Femur (tissue), 1 donor: ENCODE data around the gene LRRC37A.
"Not testable (repeated sequence)": the region's sequence is repeated elsewhere in the genome, so short reads cannot be mapped to it uniquely, and the experiment has no call there.

Experiments used
- DNase-seq: peaks from one replicate; pipeline ENCODE4 v3.0.0-alpha.2; 2017

Gene LRRC37A

GRCh38 chr17:46290906-46291546 is 3.9 kb upstream of the LRRC37A start:
- not testable (repeated sequence) for DNase-seq

GRCh38 chr17:46291618-46292017 is 3.3 kb upstream of the LRRC37A start:
- not testable (repeated sequence) for DNase-seq

GRCh38 chr17:46341220-46341619 is 46.3 kb downstream of the LRRC37A start:
- DNase-seq = not testable (repeated sequence)

- DNase-seq = not testable (repeated sequence)
Measured at GRCh38 chr17:46342131-46342530, 47.2 kb downstream of the LRRC37A start.

- DNase-seq = not testable (repeated sequence)
Measured at GRCh38 chr17:46348345-46348744, 53.4 kb downstream of the LRRC37A start.

- not testable (repeated sequence) for DNase-seq
Measured at GRCh38 chr17:46349060-46349459, 54.1 kb downstream of the LRRC37A start.

- not testable (repeated sequence) for DNase-seq
Measured at GRCh38 chr17:46353856-46354255, 58.9 kb downstream of the LRRC37A start.

GRCh38 chr17:46361145-46361735 is 66.3 kb downstream of the LRRC37A start:
- not testable (repeated sequence) for DNase-seq

GRCh38 chr17:46361755-46362154 is 66.8 kb downstream of the LRRC37A start, which contains the start of gene ARL17B:
Gene ARL17B (minus strand): TSS chr17:46361766. CDS start chr17:46358397, 3,369 bp downstream.
- DNase-seq = not testable (repeated sequence)

GRCh38 chr17:46367520-46367919 is 72.6 kb downstream of the LRRC37A start:
- not testable (repeated sequence) for DNase-seq

GRCh38 chr17:46372236-46373229 is 77.6 kb downstream of the LRRC37A start:
- not testable (repeated sequence) for DNase-seq

GRCh38 chr17:46373418-46373817 is 78.5 kb downstream of the LRRC37A start:
- DNase-seq = not testable (repeated sequence)

GRCh38 chr17:46383118-46383517 is 88.2 kb downstream of the LRRC37A start:
- DNase-seq = not testable (repeated sequence)

GRCh38 chr17:46385491-46385890 is 90.6 kb downstream of the LRRC37A start:
- DNase-seq = not testable (repeated sequence)
